BE2C (cell line): ENCODE data around the gene NAPEPLD. TPM values are rescaled to one million over a fixed set of nuclear protein-coding genes. Genes with fewer than 3 reads are reported as not detected.
A peak's percentile ranks its signal among the peaks of the same experiment; 100 is the strongest.
"Not testable (repeated sequence)": the region's sequence is repeated elsewhere in the genome, so short reads cannot be mapped to it uniquely, and the experiment has no call there.

Experiments
- DNase-seq: peaks from one replicate; pipeline ENCODE4 v3.0.0-alpha.2; 2020
- H3K27me3 ChIP-seq: fragments of 250-450 bp; sonication (Bioruptor Pico); 2 replicates; pipeline ENCODE4 v1.5.1; 2020; ENCODE audit warnings: mild to moderate bottlenecking
- H3K36me3 ChIP-seq: fragments of 250-450 bp; sonication (Bioruptor Pico); 2 replicates; pipeline ENCODE4 v1.5.1; 2020; ENCODE audit warnings: mild to moderate bottlenecking
- H3K4me1 ChIP-seq: fragments of 250-450 bp; sonication (Bioruptor Pico); 2 replicates; pipeline ENCODE4 v1.5.1; 2020
- H3K4me3 ChIP-seq: 2 replicates; pipeline ENCODE4 v1.5.1; 2011; ENCODE audit warnings: low read depth, low read length
- H3K9me3 ChIP-seq: fragments of 250-450 bp; sonication (Bioruptor Pico); 2 replicates; pipeline ENCODE4 v1.5.1; 2020
- CTCF ChIP-seq: IDR thresholded peaks from 2 replicates; pipeline ENCODE4 v1.5.1; 2012; ENCODE audit warnings: mild to moderate bottlenecking, low read depth, low read length
- polyA plus RNA-seq: library from polyadenylated mRNA; unstranded; fragments of >200 nt; gene quantifications from one replicate; pipeline ENCODE4 v1.2.1, GENCODE V29; 2012; ENCODE audit warnings: low read depth, missing spikeins; ENCODE audit not compliant: insufficient read length, insufficient read depth

Gene NAPEPLD
- polyA plus RNA-seq: 6.5 TPM

- no peak for TF ChIP-seq CTCF
- Histone ChIP-seq H3K4me3 (peak within 1 kb of the TSS; percentile 98), H3K27me3 (no peaks in the 10 kb centered on the region), H3K4me1 (peaks cover 3% of the 10 kb centered on the region), H3K9me3 (no peaks in the 10 kb centered on the region), H3K36me3 (no peaks in the 10 kb centered on the region)
- DNase-seq: peak; percentile 87
Observed at GRCh38 chr7:103148994-103149807, at the start of gene NAPEPLD. Gene NAPEPLD, minus strand, starts transcription at chr7:103149099. Its CDS starts 20,323 bp downstream, at chr7:103128776.

- not testable (repeated sequence) for DNase-seq, H3K27me3 ChIP-seq, H3K36me3 ChIP-seq, H3K9me3 ChIP-seq, H3K4me1 ChIP-seq, H3K4me3 ChIP-seq
Observed at GRCh38 chr7:103198079-103198478, 49.2 kb upstream of the NAPEPLD start.

GRCh38 chr7:103195364-103195763, 46.5 kb upstream of the NAPEPLD start:
- not testable (repeated sequence) for H3K4me1 ChIP-seq, H3K27me3 ChIP-seq, H3K4me3 ChIP-seq, DNase-seq, H3K36me3 ChIP-seq, H3K9me3 ChIP-seq

GRCh38 chr7:103172415-103173146, 23.7 kb upstream of the NAPEPLD start:
- H3K36me3 ChIP-seq, H3K27me3 ChIP-seq, H3K4me1 ChIP-seq, DNase-seq, H3K9me3 ChIP-seq, H3K4me3 ChIP-seq: not testable (repeated sequence)

GRCh38 chr7:103171695-103172414, 23.0 kb upstream of the NAPEPLD start:
- H3K4me3 ChIP-seq, H3K4me1 ChIP-seq, H3K27me3 ChIP-seq, DNase-seq, H3K9me3 ChIP-seq, H3K36me3 ChIP-seq: not testable (repeated sequence)

GRCh38 chr7:103166921-103167544, 18.1 kb upstream of the NAPEPLD start:
- H3K36me3 ChIP-seq, H3K27me3 ChIP-seq, H3K9me3 ChIP-seq, H3K4me3 ChIP-seq, H3K4me1 ChIP-seq, DNase-seq: not testable (repeated sequence)

- H3K4me1 ChIP-seq, H3K36me3 ChIP-seq, H3K27me3 ChIP-seq, DNase-seq, H3K4me3 ChIP-seq, H3K9me3 ChIP-seq: not testable (repeated sequence)
Observed at GRCh38 chr7:103163087-103163825, 14.4 kb upstream of the NAPEPLD start.

GRCh38 chr7:103162641-103163040, 13.7 kb upstream of the NAPEPLD start:
- not testable (repeated sequence) for H3K4me3 ChIP-seq, H3K4me1 ChIP-seq, H3K36me3 ChIP-seq, DNase-seq, H3K9me3 ChIP-seq, H3K27me3 ChIP-seq

GRCh38 chr7:103161998-103162616, 13.2 kb upstream of the NAPEPLD start:
- not testable (repeated sequence) for H3K4me3 ChIP-seq, H3K9me3 ChIP-seq, H3K4me1 ChIP-seq, DNase-seq, H3K27me3 ChIP-seq, H3K36me3 ChIP-seq

GRCh38 chr7:103159072-103159471, 10.2 kb upstream of the NAPEPLD start:
- H3K36me3 ChIP-seq, H3K27me3 ChIP-seq, DNase-seq, H3K9me3 ChIP-seq, H3K4me3 ChIP-seq, H3K4me1 ChIP-seq: not testable (repeated sequence)

- not testable (repeated sequence) for H3K36me3 ChIP-seq, H3K27me3 ChIP-seq, H3K4me1 ChIP-seq, H3K9me3 ChIP-seq, DNase-seq, H3K4me3 ChIP-seq
Observed at GRCh38 chr7:103155331-103156024, 6.6 kb upstream of the NAPEPLD start.
